ENCODE results near the gene RPS6KA4.
"Not testable (repeated sequence)": the region's sequence is repeated elsewhere in the genome, so short reads cannot be mapped to it uniquely, and the experiment has no call there.

RPS6KA4 gene

GRCh38 chr11:64321533-64321932, 37.4 kb upstream of the RPS6KA4 start:
- POLR2A ChIA-PET = no interaction called here

DNA sequence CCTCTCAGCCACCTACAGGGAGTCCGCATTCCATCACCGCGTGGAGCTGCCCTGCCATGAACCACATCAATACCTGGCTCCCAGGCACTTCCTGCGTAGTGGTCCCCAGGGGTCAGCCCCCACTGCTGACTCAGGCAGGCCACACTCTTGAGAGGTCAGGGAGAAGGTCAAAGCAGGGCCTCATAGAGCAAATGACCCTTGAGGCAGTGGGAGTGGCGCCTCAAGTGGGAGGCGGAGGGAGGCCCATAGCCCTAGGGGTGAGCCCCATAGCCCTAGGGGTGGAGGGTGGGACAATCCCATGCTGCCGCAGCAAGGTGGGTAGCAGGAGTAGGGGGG, 36.1 kb upstream of the RPS6KA4 start:
- CTCF ChIA-PET = interaction anchor here (1.1 to 1.7 kb wide), 2 partner anchors 9 to 32 kb away, joined by 4 to 7 read pairs; no protein-coding TSS in a partner anchor

More at GRCh38 chr11:64321533-64321932, 37.4 kb upstream of the RPS6KA4 start:
- TF ChIP-seq TARDBP (IDR thresholded peaks at IDR 0.05) = no peak
- no peak for DNase-seq (ENCODE audit: extremely low spot score)
- CTCF ChIA-PET = no interaction called here

DNA sequence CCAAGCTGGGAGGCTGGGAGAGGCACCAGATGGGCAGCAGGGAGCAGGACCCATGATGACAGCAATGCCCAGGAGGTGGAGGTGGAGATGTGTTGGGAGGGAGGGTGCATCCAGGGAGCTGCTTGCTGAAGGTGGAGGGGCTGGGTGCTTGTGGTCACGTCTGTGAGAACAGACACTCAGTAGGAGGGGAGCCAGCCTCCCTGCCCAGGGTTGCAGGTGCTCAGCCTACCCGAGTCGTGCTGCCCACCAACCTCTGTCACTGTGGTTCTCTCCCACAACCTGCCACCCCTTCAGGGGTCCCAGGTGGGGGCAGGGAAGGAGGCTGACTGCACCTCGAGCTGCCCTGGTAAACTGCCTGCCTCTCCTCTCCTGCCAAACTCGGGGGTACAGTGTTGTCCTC, 35.6 kb upstream of the RPS6KA4 start:
- no peak for DNase-seq (ENCODE audit: extremely low spot score)
- POLR2A ChIA-PET = interaction anchor here (1.8 kb wide), 1 partner anchor 8 kb away, joined by 5 read pairs; no protein-coding TSS in a partner anchor
- TF ChIP-seq BHLHE40 (IDR thresholded peaks at IDR 0.05; ENCODE audit: borderline replicate concordance) = no peak
- no peak for TF ChIP-seq SUZ12 (IDR thresholded peaks at IDR 0.05)
- no peak for TF ChIP-seq ZNF384 (IDR thresholded peaks at IDR 0.05)
- no peak for TF ChIP-seq ARNT (IDR thresholded peaks at IDR 0.05)
- no peak for TF ChIP-seq FOXK2 (IDR thresholded peaks at IDR 0.05)
- TF ChIP-seq, protein P1, sequence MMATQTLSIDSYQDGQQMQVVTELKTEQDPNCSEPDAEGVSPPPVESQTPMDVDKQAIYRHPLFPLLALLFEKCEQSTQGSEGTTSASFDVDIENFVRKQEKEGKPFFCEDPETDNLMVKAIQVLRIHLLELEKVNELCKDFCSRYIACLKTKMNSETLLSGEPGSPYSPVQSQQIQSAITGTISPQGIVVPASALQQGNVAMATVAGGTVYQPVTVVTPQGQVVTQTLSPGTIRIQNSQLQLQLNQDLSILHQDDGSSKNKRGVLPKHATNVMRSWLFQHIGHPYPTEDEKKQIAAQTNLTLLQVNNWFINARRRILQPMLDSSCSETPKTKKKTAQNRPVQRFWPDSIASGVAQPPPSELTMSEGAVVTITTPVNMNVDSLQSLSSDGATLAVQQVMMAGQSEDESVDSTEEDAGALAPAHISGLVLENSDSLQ (IDR thresholded peaks at IDR 0.05) = no peak
- no peak for TF ChIP-seq FOXM1 (IDR thresholded peaks at IDR 0.05; ENCODE audit: borderline replicate concordance)
- no peak for TF ChIP-seq TARDBP (IDR thresholded peaks at IDR 0.05)
- TF ChIP-seq NFRKB (IDR thresholded peaks at IDR 0.05) = no peak
- TF ChIP-seq SP1 (IDR thresholded peaks at IDR 0.05) = no peak
- TF ChIP-seq HDGF (IDR thresholded peaks at IDR 0.05; ENCODE audit: borderline replicate concordance) = no peak
- TF ChIP-seq ELF4 (IDR thresholded peaks at IDR 0.05) = no peak
- no peak for TF ChIP-seq CTBP1 (IDR thresholded peaks at IDR 0.05; ENCODE audit: borderline replicate concordance)
- TF ChIP-seq L3MBTL2 (conservative IDR thresholded peaks at IDR 0.05) = no peak
- TF ChIP-seq FOXA1 (IDR thresholded peaks at IDR 0.05) = no peak
- no peak for TF ChIP-seq LEF1 (IDR thresholded peaks at IDR 0.05; ENCODE audit: borderline replicate concordance)
- CTCF ChIA-PET = interaction anchor here (1.1 to 1.7 kb wide), 2 partner anchors 8 to 32 kb away, joined by 4 to 7 read pairs; no protein-coding TSS in a partner anchor

More for the DNA sequence above, 36.1 kb upstream of the RPS6KA4 start:
- no peak for DNase-seq (ENCODE audit: extremely low spot score)
- POLR2A ChIA-PET = interaction anchor here (1.8 kb wide), 1 partner anchor 9 kb away, joined by 5 read pairs; no protein-coding TSS in a partner anchor
- TF ChIP-seq ARNT (IDR thresholded peaks at IDR 0.05) = no peak
- TF ChIP-seq CTBP1 (IDR thresholded peaks at IDR 0.05; ENCODE audit: borderline replicate concordance) = no peak
- TF ChIP-seq L3MBTL2 (conservative IDR thresholded peaks at IDR 0.05) = no peak
- TF ChIP-seq ELF4 (IDR thresholded peaks at IDR 0.05) = no peak
- TF ChIP-seq HDGF (IDR thresholded peaks at IDR 0.05; ENCODE audit: borderline replicate concordance) = no peak
- no peak for TF ChIP-seq SUZ12 (IDR thresholded peaks at IDR 0.05)
- TF ChIP-seq FOXA1 (IDR thresholded peaks at IDR 0.05) = no peak
- TF ChIP-seq, protein P1 (IDR thresholded peaks at IDR 0.05) = no peak
- no peak for TF ChIP-seq FOXM1 (IDR thresholded peaks at IDR 0.05; ENCODE audit: borderline replicate concordance)
- no peak for TF ChIP-seq FOXK2 (IDR thresholded peaks at IDR 0.05)
- no peak for TF ChIP-seq NFRKB (IDR thresholded peaks at IDR 0.05)

DNA sequence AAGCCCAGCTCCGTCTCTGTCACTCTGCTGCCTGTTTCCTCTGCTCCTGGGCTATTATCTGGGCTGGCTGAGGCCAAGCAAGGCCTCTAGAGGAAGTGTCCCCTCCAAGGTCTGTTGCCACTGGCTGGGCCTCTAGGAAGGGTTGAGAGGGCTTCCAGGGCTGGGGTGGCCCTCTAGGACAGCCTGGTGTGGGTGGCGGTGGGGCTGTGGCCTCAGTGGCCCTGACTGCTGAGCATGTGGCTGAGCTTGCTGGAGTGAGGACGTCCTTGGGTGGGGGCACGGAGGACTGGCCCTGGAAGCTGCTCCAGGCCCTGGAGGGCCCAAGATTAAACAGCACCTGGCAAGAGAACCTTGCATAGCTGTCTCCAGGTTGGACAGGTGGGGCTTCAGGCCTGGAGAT, 35.0 kb upstream of the RPS6KA4 start:
- CTCF ChIA-PET = interaction anchor here (0.6 to 1.7 kb wide), 2 partner anchors 8 to 31 kb away, joined by 4 to 7 read pairs; no protein-coding TSS in a partner anchor
- DNase-seq (ENCODE audit: extremely low spot score) = not testable (repeated sequence)
- POLR2A ChIA-PET = interaction anchor here (1.8 kb wide), 1 partner anchor 8 kb away, joined by 5 read pairs; no protein-coding TSS in a partner anchor

DNA sequence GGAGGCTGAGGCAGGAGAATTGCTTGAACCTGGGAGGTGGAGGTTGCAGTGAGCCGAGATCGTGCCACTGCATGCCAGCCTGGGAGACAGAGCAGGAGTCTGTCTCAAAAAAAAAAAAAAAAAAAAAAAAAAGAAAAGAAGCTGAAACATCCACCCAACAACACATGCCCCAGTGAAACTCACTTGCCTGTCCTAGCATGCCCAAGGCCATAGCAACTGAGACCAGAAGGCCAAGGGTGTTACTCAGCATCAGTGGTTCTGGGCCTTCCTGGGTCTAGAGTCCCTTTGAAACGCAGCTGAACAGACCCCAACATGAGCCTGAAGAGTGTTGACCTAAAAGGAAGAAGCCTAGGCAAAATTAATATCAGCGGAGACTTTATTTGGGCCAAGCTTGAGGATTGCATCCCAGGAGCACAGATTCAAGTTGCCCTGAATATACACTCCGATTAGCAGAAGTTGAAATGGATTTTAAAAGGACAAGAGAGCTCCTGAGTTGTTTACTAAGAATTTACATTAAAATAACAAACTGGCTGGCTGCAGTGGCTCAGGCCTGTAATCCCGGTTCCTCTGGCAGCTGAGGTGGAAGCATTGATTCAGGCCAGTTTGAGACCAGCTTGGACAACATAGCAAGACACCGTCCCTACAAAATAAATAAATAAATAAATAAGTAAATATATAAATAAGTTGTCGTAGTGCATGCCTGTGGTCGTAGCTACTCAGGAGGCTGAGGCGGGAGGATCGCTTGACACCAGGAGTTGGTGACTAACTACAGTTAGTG, 34.1 kb upstream of the RPS6KA4 start:
- no peak for TF ChIP-seq ZNF384 (IDR thresholded peaks at IDR 0.05)
- TF ChIP-seq, protein P1 (IDR thresholded peaks at IDR 0.05) = no peak
- no peak for TF ChIP-seq FOXA1 (IDR thresholded peaks at IDR 0.05)
- no peak for TF ChIP-seq TARDBP (IDR thresholded peaks at IDR 0.05)
- no peak for TF ChIP-seq BHLHE40 (IDR thresholded peaks at IDR 0.05; ENCODE audit: borderline replicate concordance)
- no peak for TF ChIP-seq ARNT (IDR thresholded peaks at IDR 0.05)
- TF ChIP-seq ELF4 (IDR thresholded peaks at IDR 0.05) = no peak
- TF ChIP-seq CTBP1 (IDR thresholded peaks at IDR 0.05; ENCODE audit: borderline replicate concordance) = no peak
- TF ChIP-seq L3MBTL2 (conservative IDR thresholded peaks at IDR 0.05) = no peak
- no peak for TF ChIP-seq SP1 (IDR thresholded peaks at IDR 0.05)
- no peak for TF ChIP-seq HDGF (IDR thresholded peaks at IDR 0.05; ENCODE audit: borderline replicate concordance)
- no peak for DNase-seq (ENCODE audit: extremely low spot score)
- POLR2A ChIA-PET = interaction anchor here (0.7 to 1.0 kb wide), 2 partner anchors 18 to 53 kb away, joined by 3 read pairs; no protein-coding TSS in a partner anchor
- CTCF ChIA-PET = interaction anchor here (0.6 to 0.9 kb wide), 2 partner anchors 20 to 143 kb away, joined by 3 read pairs; no protein-coding TSS in a partner anchor

GRCh38 chr11:64327375-64327774, 31.6 kb upstream of the RPS6KA4 start:
- POLR2A ChIA-PET = interaction anchor here (1.3 kb wide), 1 partner anchor 9 kb away, joined by 9 read pairs; the partner anchor contains the start of genes PRDX5 and TRMT112
- no peak for DNase-seq (ENCODE audit: extremely low spot score)
- CTCF ChIA-PET = no interaction called here
- TF ChIP-seq ZNF384 (IDR thresholded peaks at IDR 0.05) (no peak), HDGF (IDR thresholded peaks at IDR 0.05; ENCODE audit: borderline replicate concordance) (no peak), SP1 (IDR thresholded peaks at IDR 0.05) (no peak), TARDBP (IDR thresholded peaks at IDR 0.05) (no peak), LEF1 (IDR thresholded peaks at IDR 0.05; ENCODE audit: borderline replicate concordance) (no peak), ARNT (IDR thresholded peaks at IDR 0.05) (no peak), NFRKB (IDR thresholded peaks at IDR 0.05) (no peak), BHLHE40 (IDR thresholded peaks at IDR 0.05; ENCODE audit: borderline replicate concordance) (no peak), L3MBTL2 (conservative IDR thresholded peaks at IDR 0.05) (no peak), FOXA1 (IDR thresholded peaks at IDR 0.05) (no peak), FOXK2 (IDR thresholded peaks at IDR 0.05) (no peak), FOXM1 (IDR thresholded peaks at IDR 0.05; ENCODE audit: borderline replicate concordance) (no peak), CTBP1 (IDR thresholded peaks at IDR 0.05; ENCODE audit: borderline replicate concordance) (no peak), SUZ12 (IDR thresholded peaks at IDR 0.05) (no peak), ELF4 (IDR thresholded peaks at IDR 0.05) (no peak)
- TF ChIP-seq, protein P1 (IDR thresholded peaks at IDR 0.05) = no peak

Data from HEK293T (cell line).